WTC11 (cell line): Measurements from ENCODE around the gene GABBR1. TPM values are rescaled to one million over a fixed set of nuclear protein-coding genes. Genes with fewer than 3 reads are reported as not detected.
A peak's percentile ranks its signal among the peaks of the same experiment; 100 is the strongest.

Experiments used
- ATAC-seq: fragments of 200-7000 bp; cut with Tn5 transposase; 2 replicates; pipeline ENCODE4 v1.10.0; 2021; ENCODE audit warnings: mild to moderate bottlenecking, moderate library complexity
- CTCF ChIA-PET: fragments of 300-600 bp; sonication (Branson Sonifier 250); formaldehyde crosslinking; loops from one replicate; lab custom pipeline; 2021; ENCODE audit warnings: antibody characterized with exemption; lab: Charles Lee
- POLR2A ChIA-PET: fragments of 350-600 bp; sonication (Branson Sonifier 250); formaldehyde crosslinking; loops from one replicate; lab custom pipeline; 2021; ENCODE audit warnings: antibody characterized with exemption; lab: Charles Lee
- DNase-seq: peaks from one replicate; pipeline ENCODE4 v3.0.0; 2021; ENCODE audit warnings: low spot score
- H3K27ac Mint-ChIP-seq: 2 replicates; pipeline ENCODE4 v1.8.0; 2021; ENCODE audit warnings: mixed read lengths
- H3K27me3 Mint-ChIP-seq: 2 replicates; pipeline ENCODE4 v1.8.0; 2021; ENCODE audit warnings: low read depth, mild to moderate bottlenecking, moderate library complexity, mixed read lengths
- H3K36me3 Mint-ChIP-seq: 2 replicates; pipeline ENCODE4 v1.8.0; 2021; ENCODE audit warnings: mixed read lengths
- H3K4me1 Mint-ChIP-seq: 2 replicates; pipeline ENCODE4 v1.8.0; 2022; ENCODE audit warnings: mixed read lengths
- H3K4me3 Mint-ChIP-seq: 2 replicates; pipeline ENCODE4 v1.8.0; 2021; ENCODE audit warnings: mild to moderate bottlenecking, moderate library complexity, mixed read lengths
- H3K9me3 Mint-ChIP-seq: 2 replicates; pipeline ENCODE4 v1.8.0; 2021; ENCODE audit warnings: mixed read lengths
- ATF1 ChIP-seq: sonication (generic); formaldehyde crosslinking; IDR thresholded peaks from 2 replicates; pipeline ENCODE4 v1.8.1; 2023; ENCODE audit warnings: mild to moderate bottlenecking, moderate library complexity, missing genetic modification reagents
- GRHL2 ChIP-seq: fragments of 250-450 bp; sonication (Bioruptor Pico); IDR thresholded peaks from 2 replicates; pipeline ENCODE4 v1.8.0; 2022; ENCODE audit warnings: mild to moderate bottlenecking, moderate library complexity; ENCODE audit not compliant: insufficient replicate concordance, severe bottlenecking
- MAX ChIP-seq: sonication (generic); formaldehyde crosslinking; IDR thresholded peaks from 2 replicates; pipeline ENCODE4 v1.8.0; 2022; ENCODE audit warnings: mild to moderate bottlenecking, missing genetic modification reagents
- MXD4 ChIP-seq: fragments of 250-450 bp; sonication (Bioruptor Pico); IDR thresholded peaks from 2 replicates; pipeline ENCODE4 v1.8.0; 2021; ENCODE audit warnings: mild to moderate bottlenecking, moderate library complexity, borderline replicate concordance
- MYBL2 ChIP-seq: sonication (generic); formaldehyde crosslinking; IDR thresholded peaks from 2 replicates; pipeline ENCODE4 v1.8.1; 2023; ENCODE audit warnings: mild to moderate bottlenecking, moderate library complexity, missing genetic modification reagents
- NFATC4 ChIP-seq: fragments of 250-450 bp; sonication (Bioruptor Pico); IDR thresholded peaks from 2 replicates; pipeline ENCODE4 v1.9.0; 2021; ENCODE audit warnings: mild to moderate bottlenecking
- SMAD4 ChIP-seq: sonication (generic); formaldehyde crosslinking; IDR thresholded peaks from 2 replicates; pipeline ENCODE4 v1.8.0; 2022; ENCODE audit warnings: mild to moderate bottlenecking, missing genetic modification reagents
- TCF7 ChIP-seq: sonication (generic); formaldehyde crosslinking; IDR thresholded peaks from 2 replicates; pipeline ENCODE4 v1.8.0; 2022; ENCODE audit warnings: mild to moderate bottlenecking, low read depth, missing genetic modification reagents, moderate library complexity
- ZNF671 ChIP-seq: fragments of 250-450 bp; sonication (Bioruptor Pico); IDR thresholded peaks from 2 replicates; pipeline ENCODE4 v1.8.0; 2021; ENCODE audit warnings: mild to moderate bottlenecking
- total RNA-seq: library from RNA; stranded (reverse); gene quantifications from 3 replicates; pipeline ENCODE4 v1.2.3, GENCODE V29; 2021
- TF ChIP-seq, protein P1 (sequence below): fragments of 200-600 bp; IDR thresholded peaks from 2 replicates; pipeline ENCODE4 v1.8.0; 2022; ENCODE audit warnings: antibody characterized with exemption
- TF ChIP-seq, protein P2 (sequence below): sonication (generic); formaldehyde crosslinking; conservative IDR thresholded peaks from 2 replicates; pipeline ENCODE4 v1.8.1; 2023; ENCODE audit warnings: mild to moderate bottlenecking, low read depth, missing genetic modification reagents, moderate library complexity
- TF ChIP-seq, protein P3 (sequence below): sonication (generic); formaldehyde crosslinking; IDR thresholded peaks from 2 replicates; pipeline ENCODE4 v1.8.1; 2023; ENCODE audit warnings: mild to moderate bottlenecking, missing genetic modification reagents, borderline replicate concordance
- TF ChIP-seq, protein P4 (sequence below): sonication (generic); formaldehyde crosslinking; IDR thresholded peaks from 2 replicates; pipeline ENCODE4 v1.8.0; 2023; ENCODE audit warnings: mild to moderate bottlenecking, missing genetic modification reagents

GABBR1 gene
- total RNA-seq, 1 experiment from 2014 or later, result 107 TPM

- CTCF ChIA-PET, result interaction anchor here (0.7 to 1.9 kb wide), 9 partner anchors 9 to 242 kb away, joined by 3 to 10 read pairs (median 4); no protein-coding TSS in a partner anchor
- TF ChIP-seq MXD4 (CRISPR knock-in tag), result no peak
- no peak for TF ChIP-seq MYBL2 (CRISPR knock-in tag)
- TF ChIP-seq, protein P1, sequence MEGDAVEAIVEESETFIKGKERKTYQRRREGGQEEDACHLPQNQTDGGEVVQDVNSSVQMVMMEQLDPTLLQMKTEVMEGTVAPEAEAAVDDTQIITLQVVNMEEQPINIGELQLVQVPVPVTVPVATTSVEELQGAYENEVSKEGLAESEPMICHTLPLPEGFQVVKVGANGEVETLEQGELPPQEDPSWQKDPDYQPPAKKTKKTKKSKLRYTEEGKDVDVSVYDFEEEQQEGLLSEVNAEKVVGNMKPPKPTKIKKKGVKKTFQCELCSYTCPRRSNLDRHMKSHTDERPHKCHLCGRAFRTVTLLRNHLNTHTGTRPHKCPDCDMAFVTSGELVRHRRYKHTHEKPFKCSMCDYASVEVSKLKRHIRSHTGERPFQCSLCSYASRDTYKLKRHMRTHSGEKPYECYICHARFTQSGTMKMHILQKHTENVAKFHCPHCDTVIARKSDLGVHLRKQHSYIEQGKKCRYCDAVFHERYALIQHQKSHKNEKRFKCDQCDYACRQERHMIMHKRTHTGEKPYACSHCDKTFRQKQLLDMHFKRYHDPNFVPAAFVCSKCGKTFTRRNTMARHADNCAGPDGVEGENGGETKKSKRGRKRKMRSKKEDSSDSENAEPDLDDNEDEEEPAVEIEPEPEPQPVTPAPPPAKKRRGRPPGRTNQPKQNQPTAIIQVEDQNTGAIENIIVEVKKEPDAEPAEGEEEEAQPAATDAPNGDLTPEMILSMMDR, result peak; percentile 23; the same call in 1 of the 2 replicates
- TF ChIP-seq, protein P2, sequence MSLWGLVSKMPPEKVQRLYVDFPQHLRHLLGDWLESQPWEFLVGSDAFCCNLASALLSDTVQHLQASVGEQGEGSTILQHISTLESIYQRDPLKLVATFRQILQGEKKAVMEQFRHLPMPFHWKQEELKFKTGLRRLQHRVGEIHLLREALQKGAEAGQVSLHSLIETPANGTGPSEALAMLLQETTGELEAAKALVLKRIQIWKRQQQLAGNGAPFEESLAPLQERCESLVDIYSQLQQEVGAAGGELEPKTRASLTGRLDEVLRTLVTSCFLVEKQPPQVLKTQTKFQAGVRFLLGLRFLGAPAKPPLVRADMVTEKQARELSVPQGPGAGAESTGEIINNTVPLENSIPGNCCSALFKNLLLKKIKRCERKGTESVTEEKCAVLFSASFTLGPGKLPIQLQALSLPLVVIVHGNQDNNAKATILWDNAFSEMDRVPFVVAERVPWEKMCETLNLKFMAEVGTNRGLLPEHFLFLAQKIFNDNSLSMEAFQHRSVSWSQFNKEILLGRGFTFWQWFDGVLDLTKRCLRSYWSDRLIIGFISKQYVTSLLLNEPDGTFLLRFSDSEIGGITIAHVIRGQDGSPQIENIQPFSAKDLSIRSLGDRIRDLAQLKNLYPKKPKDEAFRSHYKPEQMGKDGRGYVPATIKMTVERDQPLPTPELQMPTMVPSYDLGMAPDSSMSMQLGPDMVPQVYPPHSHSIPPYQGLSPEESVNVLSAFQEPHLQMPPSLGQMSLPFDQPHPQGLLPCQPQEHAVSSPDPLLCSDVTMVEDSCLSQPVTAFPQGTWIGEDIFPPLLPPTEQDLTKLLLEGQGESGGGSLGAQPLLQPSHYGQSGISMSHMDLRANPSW (CRISPR knock-in tag), result no peak
- H3K9me3 Mint-ChIP-seq, result no peaks in the 10 kb centered on the region
- peaks cover 85% of the 10 kb centered on the region for H3K36me3 Mint-ChIP-seq
- POLR2A ChIA-PET, result no interaction called here
- no peaks in the 10 kb centered on the region for H3K27me3 Mint-ChIP-seq
- H3K4me1 Mint-ChIP-seq, result peaks cover 22% of the 10 kb centered on the region
- no peak overlapping the region for H3K4me3 Mint-ChIP-seq
- peak; percentile 65 for DNase-seq
- H3K27ac Mint-ChIP-seq, result no peak overlapping the region; the same call in 1 of the 2 replicates
- peak; percentile 96 for ATAC-seq
Observed at GRCh38 chr6:29617782-29618554, 15.0 kb downstream of the GABBR1 start.

- Mint-ChIP-seq H3K4me1 (no peaks in the 10 kb centered on the region), H3K9me3 (no peaks in the 10 kb centered on the region), H3K36me3 (peaks cover 80% of the 10 kb centered on the region), H3K27me3 (no peaks in the 10 kb centered on the region), H3K27ac (no peak overlapping the region; the same call in 1 of the 2 replicates), H3K4me3 (no peak overlapping the region)
- ATAC-seq (no peak), DNase-seq (no peak)
- TF ChIP-seq SMAD4 (CRISPR knock-in tag) (no peak), ZNF671 (CRISPR knock-in tag) (no peak), GRHL2 (CRISPR knock-in tag) (no peak), ATF1 (CRISPR knock-in tag) (no peak), TCF7 (CRISPR knock-in tag) (no peak), NFATC4 (CRISPR knock-in tag) (no peak)
- TF ChIP-seq, protein P3, sequence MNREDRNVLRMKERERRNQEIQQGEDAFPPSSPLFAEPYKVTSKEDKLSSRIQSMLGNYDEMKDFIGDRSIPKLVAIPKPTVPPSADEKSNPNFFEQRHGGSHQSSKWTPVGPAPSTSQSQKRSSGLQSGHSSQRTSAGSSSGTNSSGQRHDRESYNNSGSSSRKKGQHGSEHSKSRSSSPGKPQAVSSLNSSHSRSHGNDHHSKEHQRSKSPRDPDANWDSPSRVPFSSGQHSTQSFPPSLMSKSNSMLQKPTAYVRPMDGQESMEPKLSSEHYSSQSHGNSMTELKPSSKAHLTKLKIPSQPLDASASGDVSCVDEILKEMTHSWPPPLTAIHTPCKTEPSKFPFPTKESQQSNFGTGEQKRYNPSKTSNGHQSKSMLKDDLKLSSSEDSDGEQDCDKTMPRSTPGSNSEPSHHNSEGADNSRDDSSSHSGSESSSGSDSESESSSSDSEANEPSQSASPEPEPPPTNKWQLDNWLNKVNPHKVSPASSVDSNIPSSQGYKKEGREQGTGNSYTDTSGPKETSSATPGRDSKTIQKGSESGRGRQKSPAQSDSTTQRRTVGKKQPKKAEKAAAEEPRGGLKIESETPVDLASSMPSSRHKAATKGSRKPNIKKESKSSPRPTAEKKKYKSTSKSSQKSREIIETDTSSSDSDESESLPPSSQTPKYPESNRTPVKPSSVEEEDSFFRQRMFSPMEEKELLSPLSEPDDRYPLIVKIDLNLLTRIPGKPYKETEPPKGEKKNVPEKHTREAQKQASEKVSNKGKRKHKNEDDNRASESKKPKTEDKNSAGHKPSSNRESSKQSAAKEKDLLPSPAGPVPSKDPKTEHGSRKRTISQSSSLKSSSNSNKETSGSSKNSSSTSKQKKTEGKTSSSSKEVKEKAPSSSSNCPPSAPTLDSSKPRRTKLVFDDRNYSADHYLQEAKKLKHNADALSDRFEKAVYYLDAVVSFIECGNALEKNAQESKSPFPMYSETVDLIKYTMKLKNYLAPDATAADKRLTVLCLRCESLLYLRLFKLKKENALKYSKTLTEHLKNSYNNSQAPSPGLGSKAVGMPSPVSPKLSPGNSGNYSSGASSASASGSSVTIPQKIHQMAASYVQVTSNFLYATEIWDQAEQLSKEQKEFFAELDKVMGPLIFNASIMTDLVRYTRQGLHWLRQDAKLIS, result no peak
- POLR2A ChIA-PET, result no interaction called here
- CTCF ChIA-PET, result interaction anchor here (0.9 to 1.1 kb wide), 2 partner anchors 13 to 42 kb away, joined by 3 read pairs; no protein-coding TSS in a partner anchor
Observed at GRCh38 chr6:29611426-29611825, 21.6 kb downstream of the GABBR1 start.

- ChIA-PET POLR2A (no interaction called here), CTCF (interaction anchor here (1.1 kb wide), 1 partner anchor 43 kb away, joined by 3 read pairs; no protein-coding TSS in a partner anchor)
- Mint-ChIP-seq H3K9me3 (no peaks in the 10 kb centered on the region), H3K4me3 (no peak overlapping the region), H3K27ac (peak overlapping the region; percentile 3; the same call in 1 of the 2 replicates), H3K4me1 (no peaks in the 10 kb centered on the region), H3K27me3 (no peaks in the 10 kb centered on the region), H3K36me3 (peaks cover 86% of the 10 kb centered on the region)
- DNase-seq (no peak), ATAC-seq (no peak)
- TF ChIP-seq MAX (CRISPR knock-in tag), result no peak
- TF ChIP-seq, protein P4, sequence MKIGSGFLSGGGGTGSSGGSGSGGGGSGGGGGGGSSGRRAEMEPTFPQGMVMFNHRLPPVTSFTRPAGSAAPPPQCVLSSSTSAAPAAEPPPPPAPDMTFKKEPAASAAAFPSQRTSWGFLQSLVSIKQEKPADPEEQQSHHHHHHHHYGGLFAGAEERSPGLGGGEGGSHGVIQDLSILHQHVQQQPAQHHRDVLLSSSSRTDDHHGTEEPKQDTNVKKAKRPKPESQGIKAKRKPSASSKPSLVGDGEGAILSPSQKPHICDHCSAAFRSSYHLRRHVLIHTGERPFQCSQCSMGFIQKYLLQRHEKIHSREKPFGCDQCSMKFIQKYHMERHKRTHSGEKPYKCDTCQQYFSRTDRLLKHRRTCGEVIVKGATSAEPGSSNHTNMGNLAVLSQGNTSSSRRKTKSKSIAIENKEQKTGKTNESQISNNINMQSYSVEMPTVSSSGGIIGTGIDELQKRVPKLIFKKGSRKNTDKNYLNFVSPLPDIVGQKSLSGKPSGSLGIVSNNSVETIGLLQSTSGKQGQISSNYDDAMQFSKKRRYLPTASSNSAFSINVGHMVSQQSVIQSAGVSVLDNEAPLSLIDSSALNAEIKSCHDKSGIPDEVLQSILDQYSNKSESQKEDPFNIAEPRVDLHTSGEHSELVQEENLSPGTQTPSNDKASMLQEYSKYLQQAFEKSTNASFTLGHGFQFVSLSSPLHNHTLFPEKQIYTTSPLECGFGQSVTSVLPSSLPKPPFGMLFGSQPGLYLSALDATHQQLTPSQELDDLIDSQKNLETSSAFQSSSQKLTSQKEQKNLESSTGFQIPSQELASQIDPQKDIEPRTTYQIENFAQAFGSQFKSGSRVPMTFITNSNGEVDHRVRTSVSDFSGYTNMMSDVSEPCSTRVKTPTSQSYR (CRISPR knock-in tag), result no peak
Observed at GRCh38 chr6:29610540-29610939, 22.4 kb downstream of the GABBR1 start.
